Testis (tissue), 2 donors: ENCODE measurements around the gene U2AF1.
"Not testable (repeated sequence)": the region's sequence is repeated elsewhere in the genome, so short reads cannot be mapped to it uniquely, and the experiment has no call there.

Source experiments
- CTCF ChIP-seq, 3 experiments: fragments of 450-650 bp in 2 of 3; fragments of 200-600 bp in 1 of 3; sonication (generic) in 1 of 3; IDR thresholded peaks; one replicate each; pipeline ENCODE4 v1.5.1; 2016 to 2019; ENCODE audit warnings: antibody characterized with exemption in 3 of 3, mild to moderate bottlenecking in 2 of 3, moderate library complexity in 1 of 3
- POLR2A ChIP-seq: fragments of 450-650 bp; IDR thresholded peaks from one replicate; pipeline ENCODE4 v1.6.1; 2017; ENCODE audit warnings: antibody characterized with exemption, mild to moderate bottlenecking, moderate library complexity

DNA sequence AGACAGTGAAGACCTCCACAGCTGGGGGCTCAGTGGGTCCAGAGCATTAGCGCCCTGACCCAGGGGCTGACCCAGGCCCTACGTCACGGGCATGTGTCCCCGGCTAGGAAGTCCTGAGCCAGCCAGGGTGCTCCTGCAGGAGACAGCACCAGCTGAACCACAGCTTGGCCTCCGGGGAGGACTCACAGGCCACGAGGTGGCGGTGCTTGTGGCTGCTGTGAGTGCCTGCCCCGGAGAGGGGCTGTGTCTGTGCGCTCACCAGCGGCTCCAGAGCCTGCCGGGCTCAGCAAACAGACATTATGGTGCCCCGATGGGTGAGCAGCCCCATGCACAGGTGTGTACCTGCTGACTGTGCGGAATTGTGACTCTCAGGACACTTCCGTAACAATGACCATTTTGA, 62.8 kb downstream of the U2AF1 start:
- not testable (repeated sequence) for TF ChIP-seq CTCF (IDR thresholded peaks at IDR 0.05); POLR2A
